ENCODE results near the gene SUSD5.

DNA sequence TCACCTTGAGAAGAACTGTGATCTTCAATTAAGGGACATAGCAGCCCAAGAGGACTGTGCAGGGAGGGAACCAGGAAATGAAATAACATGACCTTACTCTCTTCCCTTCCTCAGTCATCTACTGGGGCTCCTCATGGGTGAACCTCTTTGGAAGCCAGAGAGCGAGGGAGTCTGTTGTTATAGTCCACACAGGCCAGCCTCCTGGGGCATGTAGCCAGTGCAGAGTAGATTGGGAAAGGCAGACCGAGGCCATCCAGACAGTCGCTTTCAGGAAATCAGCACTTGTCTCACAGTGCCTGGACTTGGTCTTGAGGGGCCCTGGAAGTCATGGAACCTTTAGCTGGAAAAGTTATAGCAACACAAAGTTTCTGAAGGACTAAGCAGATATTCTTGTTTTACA is 98.7 kb downstream of the SUSD5 start:
- TF ChIP-seq, protein P1, sequence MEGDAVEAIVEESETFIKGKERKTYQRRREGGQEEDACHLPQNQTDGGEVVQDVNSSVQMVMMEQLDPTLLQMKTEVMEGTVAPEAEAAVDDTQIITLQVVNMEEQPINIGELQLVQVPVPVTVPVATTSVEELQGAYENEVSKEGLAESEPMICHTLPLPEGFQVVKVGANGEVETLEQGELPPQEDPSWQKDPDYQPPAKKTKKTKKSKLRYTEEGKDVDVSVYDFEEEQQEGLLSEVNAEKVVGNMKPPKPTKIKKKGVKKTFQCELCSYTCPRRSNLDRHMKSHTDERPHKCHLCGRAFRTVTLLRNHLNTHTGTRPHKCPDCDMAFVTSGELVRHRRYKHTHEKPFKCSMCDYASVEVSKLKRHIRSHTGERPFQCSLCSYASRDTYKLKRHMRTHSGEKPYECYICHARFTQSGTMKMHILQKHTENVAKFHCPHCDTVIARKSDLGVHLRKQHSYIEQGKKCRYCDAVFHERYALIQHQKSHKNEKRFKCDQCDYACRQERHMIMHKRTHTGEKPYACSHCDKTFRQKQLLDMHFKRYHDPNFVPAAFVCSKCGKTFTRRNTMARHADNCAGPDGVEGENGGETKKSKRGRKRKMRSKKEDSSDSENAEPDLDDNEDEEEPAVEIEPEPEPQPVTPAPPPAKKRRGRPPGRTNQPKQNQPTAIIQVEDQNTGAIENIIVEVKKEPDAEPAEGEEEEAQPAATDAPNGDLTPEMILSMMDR (IDR thresholded peaks at IDR 0.05): no peak
- no peak for TF ChIP-seq POLR2A (IDR thresholded peaks at IDR 0.05)

Measured in uterus (tissue), 2 donors.